SK-MEL-5 (cell line): ENCODE measurements around the gene MCCC2. TPM values are rescaled to one million over a fixed set of nuclear protein-coding genes. Genes with fewer than 3 reads are reported as not detected.
"Not testable (repeated sequence)": the region's sequence is repeated elsewhere in the genome, so short reads cannot be mapped to it uniquely, and the experiment has no call there.

Experiments used
- DNase-seq: peaks from one replicate; pipeline ENCODE4 v3.0.0-alpha.2; 2016; ENCODE audit warnings: low read depth, low spot score
- in situ Hi-C: cut with HindIII; loops from 2 replicates; pipeline ENCODE4 v1.10.0; 2016; ENCODE audit warnings: low sequenced_read_pairs, high pct_unique_total_duplicates, low pct_unique_long_range_greater_than_20kb
- polyA plus RNA-seq, 2 experiments: library from polyadenylated mRNA; depleted of rRNA; stranded (reverse); fragments of >200 nt; gene quantifications; 2 replicates each; pipeline ENCODE4 v1.2.3, GENCODE V29; 2015
- total RNA-seq: library from RNA; depleted of rRNA; stranded (reverse); fragments of >200 nt; shearing (Covaris generic); gene quantifications from 2 replicates; pipeline ENCODE4 v1.2.3, GENCODE V29; 2014; rRNA removed

MCCC2 gene
- 53.2 and 56.4 TPM in 2 replicates for total RNA-seq
- polyA plus RNA-seq (2015; cell fraction: cytosol; rRNA removed): 70.5 and 81.9 TPM in 2 replicates
- 55.4 and 74.2 TPM in 2 replicates for polyA plus RNA-seq (2015; cell fraction: nucleus; rRNA removed)

- DNase-seq: peak; percentile 96
- in situ Hi-C loops: no loop called here
Measured at GRCh38 chr5:71586941-71587765, at the start of gene MCCC2. Gene MCCC2, plus strand, starts transcription at chr5:71587340. Its CDS starts 86 bp downstream, at chr5:71587426.

DNA sequence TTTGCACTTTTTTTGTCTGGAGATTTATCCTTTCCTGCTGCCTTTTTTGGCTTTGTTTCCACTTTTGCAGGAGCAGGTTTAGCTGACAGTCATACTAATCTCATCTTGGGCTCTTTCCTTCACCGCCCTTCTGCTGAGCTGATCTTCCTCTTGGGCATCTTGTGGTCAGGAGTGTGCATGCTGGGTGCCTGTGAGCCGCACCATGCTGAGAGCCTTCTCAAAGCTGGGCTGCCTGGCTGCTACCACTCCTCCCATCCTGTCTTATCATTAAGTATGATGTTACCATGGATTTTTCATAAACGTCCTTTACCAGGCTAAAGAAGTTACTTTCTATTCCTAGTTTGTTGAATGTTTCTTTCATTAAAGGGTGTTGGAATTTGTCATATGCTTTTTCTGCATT, 49.5 kb upstream of the MCCC2 start:
- in situ Hi-C loops: no loop called here
- peak; percentile 24 for DNase-seq

GRCh38 chr5:71550885-71551284, 36.3 kb upstream of the MCCC2 start:
- in situ Hi-C loops, DNase-seq: not testable (repeated sequence)

- DNase-seq, in situ Hi-C loops: not testable (repeated sequence)
Measured at GRCh38 chr5:71551582-71551981, 35.6 kb upstream of the MCCC2 start.

- in situ Hi-C loops, DNase-seq: not testable (repeated sequence)
Measured at GRCh38 chr5:71552026-71552749, 35.0 kb upstream of the MCCC2 start.

GRCh38 chr5:71563161-71563560, 24.0 kb upstream of the MCCC2 start:
- DNase-seq: no peak
- in situ Hi-C loops: no loop called here

- in situ Hi-C loops: no loop called here
- DNase-seq: no peak
Measured at GRCh38 chr5:71564895-71565294, 22.2 kb upstream of the MCCC2 start.

DNA sequence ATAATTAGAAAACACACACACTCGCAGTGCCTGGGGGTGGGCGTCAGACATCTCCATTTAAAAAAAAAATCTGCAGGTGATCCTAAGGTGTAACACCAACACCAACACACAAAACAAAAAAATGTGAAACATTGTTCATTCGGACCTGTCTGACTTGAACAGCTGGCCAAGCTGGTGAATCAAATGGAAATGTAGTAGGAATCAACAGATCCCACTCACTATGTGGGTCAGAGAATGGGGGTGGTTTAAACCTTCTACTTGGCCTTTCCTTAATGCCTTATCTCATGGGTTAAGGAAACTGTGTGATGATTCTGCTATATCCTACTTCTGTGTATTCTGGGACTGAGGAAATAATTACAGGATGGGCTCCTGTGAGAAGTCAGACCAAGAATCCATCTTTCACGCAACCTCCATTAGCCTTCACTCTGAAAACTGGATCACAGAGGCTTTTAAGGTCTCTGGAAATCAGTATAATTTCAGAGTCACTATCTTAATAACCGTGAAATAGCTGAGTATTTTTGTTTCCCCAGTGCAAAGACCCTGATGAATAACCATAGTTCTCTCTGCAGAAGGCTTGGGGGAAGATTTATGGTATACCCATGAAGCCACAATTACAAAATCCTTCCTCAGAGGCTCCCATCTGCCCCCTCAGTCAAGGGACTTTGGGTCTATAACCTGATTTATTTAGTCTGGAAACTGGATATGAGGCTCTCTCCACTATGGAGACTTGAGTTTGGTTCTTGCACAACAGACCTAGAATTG, 17.2 kb upstream of the MCCC2 start:
- in situ Hi-C loops: no loop called here
- no peak for DNase-seq

DNA sequence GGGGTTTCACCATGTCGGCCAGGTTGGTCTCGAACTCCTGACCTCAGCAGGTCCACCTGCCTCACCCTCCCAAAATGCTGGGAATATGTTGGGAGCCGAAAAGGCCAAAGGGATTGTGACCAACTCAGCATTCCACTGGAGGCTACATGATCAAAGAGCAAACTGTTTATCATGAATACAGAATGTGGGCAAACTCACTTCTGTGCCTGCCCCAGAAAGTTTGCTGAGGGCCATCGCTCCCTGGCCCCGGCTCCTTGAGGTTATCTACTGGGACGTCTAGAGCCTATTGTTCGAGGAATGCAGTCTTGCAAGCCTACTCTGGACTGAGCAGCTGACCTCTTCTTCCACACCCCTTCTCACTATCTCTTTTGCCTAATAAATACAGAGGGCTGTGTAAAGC, 15.3 kb upstream of the MCCC2 start:
- DNase-seq, in situ Hi-C loops: not testable (repeated sequence)

GRCh38 chr5:71573591-71573990, 13.5 kb upstream of the MCCC2 start:
- DNase-seq: peak; percentile 7
- in situ Hi-C loops: no loop called here

DNA sequence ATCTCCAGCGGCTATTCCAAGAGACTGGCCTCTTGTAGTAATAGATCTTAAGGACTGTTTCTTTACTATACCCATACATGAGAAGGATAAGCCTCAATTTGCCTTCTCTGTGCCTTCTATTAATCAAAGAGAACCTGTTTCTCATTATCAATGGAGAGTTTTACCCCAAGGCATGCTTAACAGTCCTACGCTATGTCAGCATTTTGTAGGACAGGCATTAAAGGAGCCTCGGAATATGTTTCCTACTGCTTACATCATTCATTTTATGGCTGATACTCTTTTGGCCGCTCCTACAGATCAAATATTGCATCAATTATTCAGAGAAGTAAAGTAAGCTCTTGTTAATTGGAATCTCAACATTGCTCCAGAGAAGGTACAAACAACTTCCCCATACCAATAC, 11.6 kb upstream of the MCCC2 start:
- DNase-seq, in situ Hi-C loops: not testable (repeated sequence)

GRCh38 chr5:71576241-71576640, 10.9 kb upstream of the MCCC2 start:
- DNase-seq: no peak
- in situ Hi-C loops: no loop called here

GRCh38 chr5:71577839-71578238, 9.3 kb upstream of the MCCC2 start:
- in situ Hi-C loops, DNase-seq: not testable (repeated sequence)

GRCh38 chr5:71582945-71583584, 4.1 kb upstream of the MCCC2 start:
- in situ Hi-C loops: no loop called here
- no peak for DNase-seq

- peak; percentile 86 for DNase-seq
- in situ Hi-C loops: no loop called here
Measured at GRCh38 chr5:71586052-71586940, 844 bp upstream of the MCCC2 start.

DNA sequence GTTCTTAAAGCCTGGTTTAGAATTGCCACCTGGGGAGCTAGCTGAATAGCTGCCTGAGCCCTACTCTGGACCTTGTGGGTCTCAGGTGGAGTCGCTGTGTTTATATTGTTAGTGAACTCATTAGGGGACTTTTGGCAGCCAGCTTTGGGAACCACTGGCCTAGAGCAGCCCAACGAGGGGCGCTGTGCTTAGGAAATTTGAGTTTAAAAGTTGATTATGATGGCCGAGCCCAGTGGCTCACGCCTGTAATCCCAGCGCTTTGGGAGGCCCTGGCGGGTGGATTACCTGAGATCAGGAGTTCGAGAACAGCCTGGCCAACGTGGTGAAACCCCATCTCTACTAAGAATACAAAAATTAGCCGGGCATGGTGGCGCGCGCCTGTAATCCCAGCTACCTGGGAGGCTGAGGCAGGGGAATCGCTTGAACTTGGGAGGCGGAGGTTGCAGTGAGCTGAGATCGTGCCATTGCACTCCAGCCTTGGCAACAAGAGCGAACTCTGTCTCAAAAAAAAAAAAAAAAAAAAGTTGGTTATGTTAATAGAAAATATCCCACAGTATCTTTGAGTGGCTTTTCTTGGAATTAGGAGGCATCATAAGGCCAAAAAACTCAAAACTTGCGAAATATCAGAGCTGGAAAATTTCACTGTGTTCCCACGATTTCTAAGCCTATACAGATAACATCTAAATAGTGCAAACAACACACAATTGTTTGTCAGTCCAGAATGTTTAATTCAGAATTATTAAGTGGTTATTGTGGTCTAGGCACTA, 809 bp downstream of the MCCC2 start:
- in situ Hi-C loops: no loop called here
- no peak for DNase-seq
